ENCODE results near the gene TMEM179. TPM values are rescaled to one million over a fixed set of nuclear protein-coding genes. Genes with fewer than 3 reads are reported as not detected.

The TMEM179 gene
- total RNA-seq, 2 donors from 2014 or later, result 8.2 to 15.7 TPM

DNA sequence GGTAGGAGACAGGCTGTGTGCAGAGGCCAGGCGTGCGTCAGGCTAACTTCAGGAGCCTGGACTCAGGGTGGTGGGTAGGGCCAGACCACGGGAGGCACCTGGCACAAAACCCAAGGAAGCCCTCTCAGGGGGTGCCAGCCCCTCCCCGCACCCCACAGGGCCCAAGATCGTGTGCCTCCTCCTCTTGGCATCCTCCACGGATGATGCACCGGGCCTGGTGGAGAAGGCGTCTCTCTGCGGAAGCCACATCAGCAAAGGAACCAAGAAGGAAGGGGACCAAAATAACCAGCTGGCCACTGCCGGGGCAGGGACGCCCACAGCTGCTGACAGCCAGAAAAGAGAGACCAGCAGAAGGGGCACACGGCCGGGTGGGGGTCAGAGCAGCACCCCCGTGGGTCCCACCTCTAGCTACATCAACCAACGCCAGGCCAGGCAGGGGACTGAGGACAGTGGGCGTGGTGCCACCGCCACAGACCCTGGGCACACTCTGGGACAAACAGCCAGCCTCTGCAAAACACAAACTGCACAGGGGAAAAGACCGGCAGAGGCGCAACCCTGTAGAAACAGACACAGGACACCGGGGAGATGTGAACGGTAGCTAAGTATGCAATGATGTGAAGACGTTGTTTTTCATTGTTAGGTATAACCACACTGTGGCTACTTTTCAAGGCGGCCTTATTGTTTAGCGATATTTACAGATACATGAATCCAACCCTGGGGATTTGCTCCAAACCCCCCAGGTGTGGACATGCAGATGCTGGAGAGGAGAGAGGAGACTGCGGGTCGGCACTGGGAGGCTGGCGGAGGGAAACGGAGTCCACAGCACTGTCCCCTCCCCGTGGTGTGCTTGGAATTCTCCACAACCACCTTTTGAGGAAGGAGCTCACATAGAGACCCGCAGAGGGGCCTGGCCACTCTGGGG lies 51.1 kb downstream of the TMEM179 start:
- TF ChIP-seq, protein P1, sequence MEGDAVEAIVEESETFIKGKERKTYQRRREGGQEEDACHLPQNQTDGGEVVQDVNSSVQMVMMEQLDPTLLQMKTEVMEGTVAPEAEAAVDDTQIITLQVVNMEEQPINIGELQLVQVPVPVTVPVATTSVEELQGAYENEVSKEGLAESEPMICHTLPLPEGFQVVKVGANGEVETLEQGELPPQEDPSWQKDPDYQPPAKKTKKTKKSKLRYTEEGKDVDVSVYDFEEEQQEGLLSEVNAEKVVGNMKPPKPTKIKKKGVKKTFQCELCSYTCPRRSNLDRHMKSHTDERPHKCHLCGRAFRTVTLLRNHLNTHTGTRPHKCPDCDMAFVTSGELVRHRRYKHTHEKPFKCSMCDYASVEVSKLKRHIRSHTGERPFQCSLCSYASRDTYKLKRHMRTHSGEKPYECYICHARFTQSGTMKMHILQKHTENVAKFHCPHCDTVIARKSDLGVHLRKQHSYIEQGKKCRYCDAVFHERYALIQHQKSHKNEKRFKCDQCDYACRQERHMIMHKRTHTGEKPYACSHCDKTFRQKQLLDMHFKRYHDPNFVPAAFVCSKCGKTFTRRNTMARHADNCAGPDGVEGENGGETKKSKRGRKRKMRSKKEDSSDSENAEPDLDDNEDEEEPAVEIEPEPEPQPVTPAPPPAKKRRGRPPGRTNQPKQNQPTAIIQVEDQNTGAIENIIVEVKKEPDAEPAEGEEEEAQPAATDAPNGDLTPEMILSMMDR (conservative IDR thresholded peaks at IDR 0.05), result no peak
- Histone ChIP-seq H3K27me3 (ENCODE audit: control insufficient read depth, insufficient read depth, low read length, poor library complexity, severe bottlenecking) (no peaks in the 10 kb centered on the region), H3K9me3 (ENCODE audit: control insufficient read depth, low read length) (no peaks in the 10 kb centered on the region), H3K9ac (ENCODE audit: extremely low read depth, low read length, poor library complexity, severe bottlenecking) (no peak overlapping the region), H3K4me1 (ENCODE audit: control insufficient read depth, insufficient read depth, low read length) (no peaks in the 10 kb centered on the region), H3K4me3 (ENCODE audit: low read length) (no peak overlapping the region), H3K36me3 (ENCODE audit: control insufficient read depth, insufficient read depth, low read length) (no peaks in the 10 kb centered on the region), H3K27ac (ENCODE audit: low read depth, low read length) (no peak overlapping the region)
- Mint-ChIP-seq H3K27me3 (ENCODE audit: insufficient read depth) (no peaks in the 10 kb centered on the region), H3K9me3 (no peaks in the 10 kb centered on the region), H3K36me3 (ENCODE audit: low read depth) (no peaks in the 10 kb centered on the region), H3K27ac (no peak overlapping the region), H3K4me3 (no peak overlapping the region), H3K4me1 (no peaks in the 10 kb centered on the region)
- DNase-seq, result peak; percentile 35
- 91% methylated on average over 14 to 30 of the region's 30 CpGs for WGBS, 2 experiments (ENCODE audit: insufficient coverage in 1 of 2, insufficient read length in 1 of 2)

DNA sequence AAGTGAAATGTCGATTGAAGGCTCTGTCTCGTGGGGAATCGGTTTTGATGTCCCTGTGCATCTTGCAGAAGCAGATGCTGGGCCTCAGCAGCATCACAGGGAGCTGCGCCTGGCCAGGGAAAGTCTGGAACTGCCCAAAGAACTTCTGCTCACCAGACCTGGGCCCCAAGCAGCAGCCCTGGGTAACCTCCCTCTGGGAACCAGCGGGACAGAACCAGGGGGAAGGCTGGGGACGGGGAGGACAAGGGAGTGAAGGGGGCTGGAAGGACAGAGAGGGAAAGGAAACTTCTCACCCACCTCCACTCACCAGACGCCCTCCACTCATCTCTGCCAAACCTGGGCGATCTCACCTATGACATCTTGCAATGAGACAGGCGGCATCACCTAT lies 51.8 kb downstream of the TMEM179 start:
- WGBS, 2 experiments (ENCODE audit: insufficient coverage in 1 of 2, insufficient read length in 1 of 2), result 86 to 89% methylated on average over 3 to 8 of the region's 9 CpGs
- Histone ChIP-seq H3K9ac (ENCODE audit: extremely low read depth, low read length, poor library complexity, severe bottlenecking) (no peak overlapping the region), H3K27ac (ENCODE audit: low read depth, low read length) (no peak overlapping the region), H3K9me3 (ENCODE audit: control insufficient read depth, low read length) (no peaks in the 10 kb centered on the region), H3K27me3 (ENCODE audit: control insufficient read depth, insufficient read depth, low read length, poor library complexity, severe bottlenecking) (no peaks in the 10 kb centered on the region), H3K36me3 (ENCODE audit: control insufficient read depth, insufficient read depth, low read length) (no peaks in the 10 kb centered on the region), H3K4me1 (ENCODE audit: control insufficient read depth, insufficient read depth, low read length) (no peaks in the 10 kb centered on the region), H3K4me3 (ENCODE audit: low read length) (no peak overlapping the region)
- Mint-ChIP-seq H3K9me3 (no peaks in the 10 kb centered on the region), H3K27ac (no peak overlapping the region), H3K36me3 (ENCODE audit: low read depth) (no peaks in the 10 kb centered on the region), H3K4me1 (no peaks in the 10 kb centered on the region), H3K4me3 (no peak overlapping the region), H3K27me3 (ENCODE audit: insufficient read depth) (no peaks in the 10 kb centered on the region)
- DNase-seq, result peak; percentile 32
- TF ChIP-seq, protein P1 (conservative IDR thresholded peaks at IDR 0.05), result no peak

GRCh38 chr14:104551851-104552737 lies 52.5 kb downstream of the TMEM179 start:
- Mint-ChIP-seq H3K9me3 (no peaks in the 10 kb centered on the region), H3K27ac (no peak overlapping the region), H3K4me1 (no peaks in the 10 kb centered on the region), H3K36me3 (ENCODE audit: low read depth) (no peaks in the 10 kb centered on the region), H3K4me3 (no peak overlapping the region), H3K27me3 (ENCODE audit: insufficient read depth) (no peaks in the 10 kb centered on the region)
- Histone ChIP-seq H3K27ac (ENCODE audit: low read depth, low read length) (no peak overlapping the region), H3K9me3 (ENCODE audit: control insufficient read depth, low read length) (no peaks in the 10 kb centered on the region), H3K9ac (ENCODE audit: extremely low read depth, low read length, poor library complexity, severe bottlenecking) (no peak overlapping the region), H3K36me3 (ENCODE audit: control insufficient read depth, insufficient read depth, low read length) (no peaks in the 10 kb centered on the region), H3K4me3 (ENCODE audit: low read length) (no peak overlapping the region), H3K4me1 (ENCODE audit: control insufficient read depth, insufficient read depth, low read length) (no peaks in the 10 kb centered on the region), H3K27me3 (ENCODE audit: control insufficient read depth, insufficient read depth, low read length, poor library complexity, severe bottlenecking) (no peaks in the 10 kb centered on the region)
- TF ChIP-seq, protein P1 (conservative IDR thresholded peaks at IDR 0.05), result no peak
- peak; percentile 39 for DNase-seq
- 92 to 93% methylated on average over 15 to 33 of the region's 33 CpGs for WGBS, 2 experiments (ENCODE audit: insufficient coverage in 1 of 2, insufficient read length in 1 of 2)
